Rectal smooth muscle tissue (tissue), 1 donor: ENCODE results near the gene EAPP.
"Not testable (repeated sequence)": the region's sequence is repeated elsewhere in the genome, so short reads cannot be mapped to it uniquely, and the experiment has no call there.

Source experiments
- H3K27ac ChIP-seq: one replicate; pipeline ENCODE4 v1.7.0; 2013; ENCODE audit warnings: low read depth, low read length, inconsistent platforms
- H3K27me3 ChIP-seq: one replicate; pipeline ENCODE4 v1.7.0; 2013; ENCODE audit warnings: low read length; ENCODE audit not compliant: control insufficient read depth, insufficient read depth
- H3K36me3 ChIP-seq: one replicate; pipeline ENCODE4 v1.7.0; 2013; ENCODE audit warnings: low read length; ENCODE audit not compliant: control insufficient read depth, insufficient read depth
- H3K4me1 ChIP-seq: one replicate; pipeline ENCODE4 v1.7.0; 2013; ENCODE audit warnings: low read length; ENCODE audit not compliant: control insufficient read depth, insufficient read depth
- H3K4me3 ChIP-seq: one replicate; pipeline ENCODE4 v1.7.0; 2013; ENCODE audit warnings: low read length
- H3K9ac ChIP-seq: one replicate; pipeline ENCODE4 v1.7.0; 2013; ENCODE audit warnings: low read length

EAPP gene

GRCh38 chr14:34524216-34524615, 15.3 kb downstream of the EAPP start:
- not testable (repeated sequence) for H3K4me3 ChIP-seq, H3K4me1 ChIP-seq, H3K27me3 ChIP-seq, H3K9ac ChIP-seq, H3K27ac ChIP-seq
- H3K36me3 ChIP-seq, result peaks cover 42% of the 10 kb centered on the region

GRCh38 chr14:34522496-34522895, 17.0 kb downstream of the EAPP start:
- Histone ChIP-seq H3K36me3 (peaks cover 49% of the 10 kb centered on the region), H3K4me3 (no peak overlapping the region), H3K27ac (no peak overlapping the region), H3K27me3 (no peaks in the 10 kb centered on the region), H3K4me1 (no peaks in the 10 kb centered on the region), H3K9ac (no peak overlapping the region)

GRCh38 chr14:34521071-34521470, 18.4 kb downstream of the EAPP start:
- H3K4me3 ChIP-seq, H3K9ac ChIP-seq, H3K4me1 ChIP-seq, H3K27ac ChIP-seq, H3K27me3 ChIP-seq: not testable (repeated sequence)
- H3K36me3 ChIP-seq, result peaks cover 45% of the 10 kb centered on the region

- H3K4me1 ChIP-seq, result not testable (repeated sequence)
- peaks cover 45% of the 10 kb centered on the region for H3K36me3 ChIP-seq
Measured at GRCh38 chr14:34520304-34520970, 19.1 kb downstream of the EAPP start.

GRCh38 chr14:34507884-34508283, 31.6 kb downstream of the EAPP start:
- Histone ChIP-seq H3K27ac (no peak overlapping the region), H3K27me3 (no peaks in the 10 kb centered on the region), H3K4me3 (no peak overlapping the region), H3K9ac (no peak overlapping the region), H3K4me1 (no peaks in the 10 kb centered on the region), H3K36me3 (no peaks in the 10 kb centered on the region)

More at GRCh38 chr14:34520304-34520970, 19.1 kb downstream of the EAPP start:
- not testable (repeated sequence) for H3K27me3 ChIP-seq, H3K27ac ChIP-seq, H3K4me3 ChIP-seq, H3K9ac ChIP-seq

GRCh38 chr14:34507459-34507858, 32.0 kb downstream of the EAPP start:
- no peaks in the 10 kb centered on the region for H3K36me3 ChIP-seq
- H3K4me3 ChIP-seq, result no peak overlapping the region
- H3K9ac ChIP-seq, result no peak overlapping the region
- no peaks in the 10 kb centered on the region for H3K27me3 ChIP-seq
- H3K4me1 ChIP-seq, result no peaks in the 10 kb centered on the region
- H3K27ac ChIP-seq, result no peak overlapping the region

- not testable (repeated sequence) for H3K4me1 ChIP-seq, H3K27ac ChIP-seq, H3K27me3 ChIP-seq, H3K9ac ChIP-seq, H3K36me3 ChIP-seq, H3K4me3 ChIP-seq
Measured at GRCh38 chr14:34505124-34505491, 34.4 kb downstream of the EAPP start.

- not testable (repeated sequence) for H3K4me3 ChIP-seq, H3K27ac ChIP-seq, H3K36me3 ChIP-seq, H3K9ac ChIP-seq, H3K27me3 ChIP-seq, H3K4me1 ChIP-seq
Measured at GRCh38 chr14:34504027-34504426, 35.5 kb downstream of the EAPP start.

- Histone ChIP-seq H3K4me1 (peaks cover 5% of the 10 kb centered on the region), H3K36me3 (no peaks in the 10 kb centered on the region), H3K9ac (no peak overlapping the region), H3K4me3 (no peak overlapping the region), H3K27ac (no peak overlapping the region), H3K27me3 (no peaks in the 10 kb centered on the region)
Measured at GRCh38 chr14:34502545-34503225, 36.8 kb downstream of the EAPP start.

GRCh38 chr14:34502001-34502400, 37.5 kb downstream of the EAPP start:
- Histone ChIP-seq H3K4me3 (no peak overlapping the region), H3K36me3 (no peaks in the 10 kb centered on the region), H3K4me1 (peaks cover 10% of the 10 kb centered on the region), H3K9ac (no peak overlapping the region), H3K27ac (no peak overlapping the region), H3K27me3 (no peaks in the 10 kb centered on the region)

GRCh38 chr14:34501004-34501580, 38.4 kb downstream of the EAPP start:
- H3K4me3 ChIP-seq, result no peak overlapping the region
- no peak overlapping the region for H3K9ac ChIP-seq
- H3K27ac ChIP-seq, result no peak overlapping the region
- H3K36me3 ChIP-seq, result no peaks in the 10 kb centered on the region
- H3K27me3 ChIP-seq, result no peaks in the 10 kb centered on the region
- peaks cover 10% of the 10 kb centered on the region for H3K4me1 ChIP-seq

- Histone ChIP-seq H3K36me3 (no peaks in the 10 kb centered on the region), H3K9ac (no peak overlapping the region), H3K4me3 (no peak overlapping the region), H3K27ac (no peak overlapping the region), H3K27me3 (no peaks in the 10 kb centered on the region), H3K4me1 (peaks cover 10% of the 10 kb centered on the region)
Measured at GRCh38 chr14:34498684-34499412, 40.7 kb downstream of the EAPP start.
